GM23338 (cell line): ENCODE measurements around the gene SOHLH1. TPM values are rescaled to one million over a fixed set of nuclear protein-coding genes. Genes with fewer than 3 reads are reported as not detected.

Experiments used
- ATAC-seq: fragments of 200-7000 bp; cut with Tn5 transposase; 3 replicates; pipeline ENCODE4 v1.9.1; 2020
- DNase-seq: peaks from one replicate; pipeline ENCODE4 v3.0.0-alpha.2; 2015; ENCODE audit warnings: low spot score
- H2AFZ ChIP-seq: fragments of 200-600 bp; sonication (generic); 2 replicates; pipeline ENCODE4 v1.8.0; 2016; ENCODE audit warnings: antibody characterized with exemption, mild to moderate bottlenecking, moderate library complexity
- H3F3A ChIP-seq: fragments of 200-600 bp; sonication (generic); replicated peaks from 2 replicates; pipeline ENCODE4 v1.8.0; 2017; ENCODE audit warnings: antibody characterized with exemption, mixed run types, low read depth
- H3K27ac ChIP-seq: fragments of 200-600 bp; sonication (generic); 2 replicates; pipeline ENCODE4 v1.6.1; 2016; ENCODE audit warnings: low read depth
- H3K27me3 ChIP-seq: fragments of 200-600 bp; sonication (generic); 2 replicates; pipeline ENCODE4 v1.8.0; 2016; ENCODE audit warnings: mild to moderate bottlenecking, mixed run types, moderate library complexity; ENCODE audit not compliant: insufficient read depth
- H3K36me3 ChIP-seq: fragments of 200-600 bp; sonication (generic); 2 replicates; pipeline ENCODE4 v1.8.0; 2016; ENCODE audit warnings: mild to moderate bottlenecking; ENCODE audit not compliant: insufficient read depth
- H3K4me1 ChIP-seq: fragments of 200-600 bp; sonication (generic); 2 replicates; pipeline ENCODE4 v1.8.0; 2016; ENCODE audit warnings: mild to moderate bottlenecking, moderate library complexity; ENCODE audit not compliant: insufficient read depth
- H3K4me2 ChIP-seq: fragments of 200-600 bp; sonication (generic); 2 replicates; pipeline ENCODE4 v1.7.1; 2017; ENCODE audit warnings: mixed run types
- H3K4me3 ChIP-seq: fragments of 200-600 bp; sonication (generic); 2 replicates; pipeline ENCODE4 v1.6.1; 2016; ENCODE audit warnings: mixed run types
- H3K79me2 ChIP-seq: fragments of 200-600 bp; sonication (generic); replicated peaks from 2 replicates; pipeline ENCODE4 v1.8.0; 2017; ENCODE audit warnings: mild to moderate bottlenecking; ENCODE audit not compliant: insufficient read depth
- H3K9me2 ChIP-seq: fragments of 200-600 bp; sonication (generic); 2 replicates; pipeline ENCODE4 v1.8.0; 2017; ENCODE audit not compliant: insufficient read depth
- H4K20me1 ChIP-seq: fragments of 200-600 bp; sonication (generic); replicated peaks from 2 replicates; pipeline ENCODE4 v1.8.0; 2017; ENCODE audit warnings: mild to moderate bottlenecking; ENCODE audit not compliant: insufficient read depth
- H3K27ac Mint-ChIP-seq: 2 replicates; pipeline ENCODE4 v1.8.0; 2020; ENCODE audit warnings: inconsistent platforms, mild to moderate bottlenecking, moderate library complexity, mixed read lengths
- H3K27me3 Mint-ChIP-seq: 3 replicates; pipeline ENCODE4 v1.8.0; 2022; ENCODE audit warnings: low read depth, mild to moderate bottlenecking, moderate library complexity, mixed read lengths, inconsistent platforms; ENCODE audit not compliant: insufficient read depth, poor library complexity
- H3K36me3 Mint-ChIP-seq: 3 replicates; pipeline ENCODE4 v1.8.0; 2021; ENCODE audit warnings: low read depth, mild to moderate bottlenecking, inconsistent platforms, moderate library complexity, mixed read lengths
- H3K4me1 Mint-ChIP-seq: 3 replicates; pipeline ENCODE4 v1.8.0; 2020; ENCODE audit warnings: mild to moderate bottlenecking, inconsistent platforms, mixed read lengths
- H3K4me3 Mint-ChIP-seq: 3 replicates; pipeline ENCODE4 v1.8.0; 2021; ENCODE audit warnings: moderate library complexity, mild to moderate bottlenecking, inconsistent platforms, mixed read lengths
- H3K9me3 Mint-ChIP-seq: 3 replicates; pipeline ENCODE4 v1.8.0; 2020; ENCODE audit warnings: moderate library complexity, mild to moderate bottlenecking, inconsistent platforms, mixed read lengths
- ETS1 ChIP-seq: IDR thresholded peaks from 2 replicates; pipeline ENCODE4 v1.6.1; 2016; ENCODE audit warnings: antibody characterized with exemption
- EZH2 ChIP-seq: fragments of 200-600 bp; sonication (generic); IDR thresholded peaks from one replicate; pipeline ENCODE4 v1.8.0; 2017; ENCODE audit warnings: antibody characterized with exemption, mild to moderate bottlenecking, low read depth; ENCODE audit not compliant: unreplicated experiment
- EZH2phosphoT487 ChIP-seq: fragments of 200-600 bp; sonication (generic); IDR thresholded peaks from one replicate; pipeline ENCODE4 v1.8.1; 2018; ENCODE audit warnings: antibody characterized with exemption; ENCODE audit not compliant: unreplicated experiment
- NANOG ChIP-seq: IDR thresholded peaks from 2 replicates; pipeline ENCODE4 v1.6.1; 2016; ENCODE audit warnings: antibody characterized with exemption, borderline replicate concordance
- REST ChIP-seq: IDR thresholded peaks from one replicate; pipeline ENCODE4 v1.6.1; 2018; ENCODE audit warnings: antibody characterized with exemption; ENCODE audit not compliant: unreplicated experiment
- ZNF331 ChIP-seq: fragments of 250-450 bp; sonication (Bioruptor Pico); IDR thresholded peaks from 2 replicates; pipeline ENCODE4 v1.5.0; 2020; ENCODE audit warnings: low read depth, mild to moderate bottlenecking, moderate library complexity
- polyA plus RNA-seq: library from polyadenylated mRNA; unstranded; fragments of >200 nt; fragmentation: Nextera tagmentation; extraction: Ambion mirVana; gene quantifications from 2 replicates; pipeline ENCODE4 v1.2.1, GENCODE V29; 2016
- total RNA-seq: library from RNA; depleted of rRNA; stranded (reverse); fragments of >200 nt; shearing (Covaris generic); gene quantifications from 2 replicates; pipeline ENCODE4 v1.2.3, GENCODE V29; 2014

SOHLH1 gene
- total and polyA plus RNA-seq, 2 experiments from 2014 or later = 0.21 TPM; not detected in 1

GRCh38 chr9:135724186-135724787 lies 25.0 kb upstream of the SOHLH1 start (continued):
- TF ChIP-seq ETS1 (no peak), NANOG (no peak), REST (no peak)

GRCh38 chr9:135722365-135722764 lies 23.1 kb upstream of the SOHLH1 start:
- Histone ChIP-seq H3K36me3 (no peaks in the 10 kb centered on the region), H4K20me1 (no peaks in the 10 kb centered on the region), H3K27ac (no peak overlapping the region), H3K79me2 (no peaks in the 10 kb centered on the region), H2AFZ (no peak overlapping the region), H3K4me2 (no peak overlapping the region), H3K9me2 (no peaks in the 10 kb centered on the region), H3K27me3 (no peaks in the 10 kb centered on the region), H3K4me3 (no peak overlapping the region), H3F3A (no peaks in the 10 kb centered on the region), H3K4me1 (no peaks in the 10 kb centered on the region)
- ATAC-seq (no peak), DNase-seq (no peak)
- Mint-ChIP-seq H3K4me3 (no peak overlapping the region), H3K27me3 (peaks cover 2% of the 10 kb centered on the region), H3K4me1 (peaks cover 3% of the 10 kb centered on the region), H3K36me3 (no peaks in the 10 kb centered on the region; the same call in 2 of the 3 replicates), H3K9me3 (no peaks in the 10 kb centered on the region), H3K27ac (no peak overlapping the region)
- TF ChIP-seq EZH2 = no peak
- TF ChIP-seq ETS1 = no peak
- no peak for TF ChIP-seq ZNF331
- TF ChIP-seq REST = no peak
- TF ChIP-seq EZH2phosphoT487 = no peak
- TF ChIP-seq NANOG = no peak
